NCI-H1417 treated with DMSO at 0.1 percent for 48 hours (cell line): ENCODE measurements around the gene USP10.

ENCODE experiments used
- DNase-seq: peaks from one replicate; lab custom pipeline; 2025; lab: John Stamatoyannopoulos, UW

The USP10 gene

GRCh38 chr16:84823926-84824325 lies 124.1 kb downstream of the USP10 start:
- no peak for DNase-seq

- no peak for DNase-seq
Measured at GRCh38 chr16:84825896-84826557, 126.2 kb downstream of the USP10 start.

GRCh38 chr16:84826558-84826941 lies 126.8 kb downstream of the USP10 start:
- no peak for DNase-seq

GRCh38 chr16:84827131-84827574 lies 127.4 kb downstream of the USP10 start:
- DNase-seq = no peak

- DNase-seq = no peak
Measured at GRCh38 chr16:84827897-84828296, 128.1 kb downstream of the USP10 start.

- no peak for DNase-seq
Measured at GRCh38 chr16:84828322-84828721, 128.5 kb downstream of the USP10 start.
